K562 (cell line): ENCODE results near the gene CD300A.

Experiments
- BHLHE40 ChIP-seq: IDR thresholded peaks from 2 replicates; pipeline ENCODE4 v1.6.1; 2011; ENCODE audit warnings: low read length, improper control_type of control experiment
- DNMT1 ChIP-seq: fragments of 450-650 bp; IDR thresholded peaks from 2 replicates; pipeline ENCODE4 v1.6.1; 2016; ENCODE audit warnings: antibody characterized with exemption, mild to moderate bottlenecking
- ESRRA ChIP-seq: fragments of 450-650 bp; IDR thresholded peaks from 2 replicates; pipeline ENCODE4 v1.6.1; 2014; ENCODE audit warnings: low read depth, mild to moderate bottlenecking, moderate library complexity, borderline replicate concordance
- FOXJ3 ChIP-seq: sonication (generic); formaldehyde crosslinking; IDR thresholded peaks from 2 replicates; pipeline ENCODE4 v1.4.0; 2020; ENCODE audit warnings: mild to moderate bottlenecking, missing genetic modification reagents
- NUFIP1 ChIP-seq: fragments of 450-650 bp; IDR thresholded peaks from 2 replicates; pipeline ENCODE4 v1.6.1; 2018; ENCODE audit not compliant: partially characterized antibody
- POLR2A ChIP-seq: fragments of 450-650 bp; conservative IDR thresholded peaks from 2 replicates; pipeline ENCODE4 v1.6.1; 2016
- POLR2AphosphoS5 ChIP-seq: IDR thresholded peaks from 2 replicates; pipeline ENCODE4 v1.6.1; 2011; ENCODE audit warnings: mild to moderate bottlenecking, low read depth, low read length, moderate library complexity; ENCODE audit not compliant: control insufficient read depth, insufficient read depth
- ZBTB7A ChIP-seq: IDR thresholded peaks from 2 replicates; pipeline ENCODE4 v1.6.1; 2011; ENCODE audit warnings: low read depth, mild to moderate bottlenecking, low read length, moderate library complexity, borderline replicate concordance; ENCODE audit not compliant: control insufficient read depth
- TF ChIP-seq, protein P1 (sequence below), 3 experiments: IDR thresholded peaks in 2 of 3; conservative IDR thresholded peaks in 1 of 3; 2 replicates each; pipeline ENCODE4 v1.5.1; 2011 to 2012; ENCODE audit warnings: low read length in 3 of 3, mild to moderate bottlenecking in 3 of 3, control low read depth in 2 of 3, improper control_type of control experiment in 1 of 3, inconsistent platforms in 1 of 3, low read depth in 1 of 3, mixed read lengths in 1 of 3, moderate library complexity in 1 of 3; ENCODE audit not compliant: insufficient read depth in 2 of 3
- TF ChIP-seq, protein P2 (sequence below): fragments of 450-650 bp; IDR thresholded peaks from 2 replicates; pipeline ENCODE4 v1.6.1; 2017; ENCODE audit warnings: antibody characterized with exemption

DNA sequence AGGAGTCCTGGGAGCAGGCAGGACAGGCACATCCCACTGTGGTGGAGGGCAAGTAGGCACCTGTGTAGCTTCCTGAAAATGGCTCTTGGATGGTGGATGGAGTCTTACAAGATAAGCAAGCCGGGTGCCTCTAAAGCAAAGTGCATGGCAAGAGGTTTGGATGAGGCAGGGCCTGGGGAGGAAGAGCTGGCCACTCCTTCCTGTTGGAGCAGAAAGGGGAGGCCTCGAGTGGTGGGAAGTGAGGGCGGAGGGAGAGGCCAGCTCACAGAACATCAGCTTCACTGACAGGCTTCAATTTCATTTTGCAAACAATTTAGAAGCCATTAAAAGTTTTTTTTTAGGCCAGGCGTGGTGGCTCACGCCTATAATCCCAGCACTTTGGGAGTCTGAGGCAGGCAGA, 31.0 kb downstream of the CD300A start:
- TF ChIP-seq NUFIP1: no peak
- TF ChIP-seq ESRRA: no peak
- TF ChIP-seq, protein P1, sequence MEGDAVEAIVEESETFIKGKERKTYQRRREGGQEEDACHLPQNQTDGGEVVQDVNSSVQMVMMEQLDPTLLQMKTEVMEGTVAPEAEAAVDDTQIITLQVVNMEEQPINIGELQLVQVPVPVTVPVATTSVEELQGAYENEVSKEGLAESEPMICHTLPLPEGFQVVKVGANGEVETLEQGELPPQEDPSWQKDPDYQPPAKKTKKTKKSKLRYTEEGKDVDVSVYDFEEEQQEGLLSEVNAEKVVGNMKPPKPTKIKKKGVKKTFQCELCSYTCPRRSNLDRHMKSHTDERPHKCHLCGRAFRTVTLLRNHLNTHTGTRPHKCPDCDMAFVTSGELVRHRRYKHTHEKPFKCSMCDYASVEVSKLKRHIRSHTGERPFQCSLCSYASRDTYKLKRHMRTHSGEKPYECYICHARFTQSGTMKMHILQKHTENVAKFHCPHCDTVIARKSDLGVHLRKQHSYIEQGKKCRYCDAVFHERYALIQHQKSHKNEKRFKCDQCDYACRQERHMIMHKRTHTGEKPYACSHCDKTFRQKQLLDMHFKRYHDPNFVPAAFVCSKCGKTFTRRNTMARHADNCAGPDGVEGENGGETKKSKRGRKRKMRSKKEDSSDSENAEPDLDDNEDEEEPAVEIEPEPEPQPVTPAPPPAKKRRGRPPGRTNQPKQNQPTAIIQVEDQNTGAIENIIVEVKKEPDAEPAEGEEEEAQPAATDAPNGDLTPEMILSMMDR (IDR thresholded peaks at IDR 0.05 in 2 of 3, conservative IDR thresholded peaks at IDR 0.05 in 1 of 3; ENCODE audit: insufficient read depth in 2 of 3, low read depth in 1 of 3, low read length in 3 of 3): no peak
- TF ChIP-seq FOXJ3 (CRISPR knock-in tag): no peak
- TF ChIP-seq POLR2AphosphoS5: no peak
- TF ChIP-seq ZBTB7A: no peak
- TF ChIP-seq DNMT1: no peak
- no peak for TF ChIP-seq BHLHE40
- TF ChIP-seq, protein P2, sequence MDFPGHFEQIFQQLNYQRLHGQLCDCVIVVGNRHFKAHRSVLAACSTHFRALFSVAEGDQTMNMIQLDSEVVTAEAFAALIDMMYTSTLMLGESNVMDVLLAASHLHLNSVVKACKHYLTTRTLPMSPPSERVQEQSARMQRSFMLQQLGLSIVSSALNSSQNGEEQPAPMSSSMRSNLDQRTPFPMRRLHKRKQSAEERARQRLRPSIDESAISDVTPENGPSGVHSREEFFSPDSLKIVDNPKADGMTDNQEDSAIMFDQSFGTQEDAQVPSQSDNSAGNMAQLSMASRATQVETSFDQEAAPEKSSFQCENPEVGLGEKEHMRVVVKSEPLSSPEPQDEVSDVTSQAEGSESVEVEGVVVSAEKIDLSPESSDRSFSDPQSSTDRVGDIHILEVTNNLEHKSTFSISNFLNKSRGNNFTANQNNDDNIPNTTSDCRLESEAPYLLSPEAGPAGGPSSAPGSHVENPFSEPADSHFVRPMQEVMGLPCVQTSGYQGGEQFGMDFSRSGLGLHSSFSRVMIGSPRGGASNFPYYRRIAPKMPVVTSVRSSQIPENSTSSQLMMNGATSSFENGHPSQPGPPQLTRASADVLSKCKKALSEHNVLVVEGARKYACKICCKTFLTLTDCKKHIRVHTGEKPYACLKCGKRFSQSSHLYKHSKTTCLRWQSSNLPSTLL: no peak
- no peak for TF ChIP-seq POLR2A
